NOMO-1 treated with dmso at 0.1 percent for 144 hours (cell line): Measurements from ENCODE around the gene TPSG1.
"Not testable (repeated sequence)": the region's sequence is repeated elsewhere in the genome, so short reads cannot be mapped to it uniquely, and the experiment has no call there.

ENCODE experiments used
- DNase-seq: peaks from one replicate; lab custom pipeline; 2025; ENCODE audit not compliant: unreplicated experiment; lab: John Stamatoyannopoulos, UW

TPSG1 gene

GRCh38 chr16:1198194-1198593 is 26.9 kb downstream of the TPSG1 start:
- DNase-seq, result no peak

- DNase-seq, result no peak
These were observed 27.7 kb downstream of the TPSG1 start for GRCh38 chr16:1197237-1197866.

DNA sequence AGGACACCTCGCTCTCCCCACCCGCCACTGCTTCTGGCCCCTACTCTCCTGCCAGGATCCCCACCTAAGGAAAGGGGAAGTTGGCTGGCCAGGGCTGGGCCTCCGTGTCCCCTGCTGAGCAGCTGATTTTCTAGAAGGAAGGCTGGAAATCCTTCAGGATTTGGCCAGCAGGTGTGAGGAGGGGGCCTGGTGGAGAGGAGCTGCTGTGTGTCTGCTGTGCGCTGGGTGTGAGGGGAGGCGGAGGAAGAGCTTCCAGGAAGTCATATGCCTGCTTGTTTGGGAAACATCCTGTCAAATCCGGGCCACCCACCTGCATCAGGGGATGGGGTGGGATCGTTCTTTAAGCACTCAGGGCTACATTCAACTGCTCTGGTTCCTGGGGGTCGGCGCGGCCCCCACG is 28.6 kb downstream of the TPSG1 start:
- no peak for DNase-seq

DNA sequence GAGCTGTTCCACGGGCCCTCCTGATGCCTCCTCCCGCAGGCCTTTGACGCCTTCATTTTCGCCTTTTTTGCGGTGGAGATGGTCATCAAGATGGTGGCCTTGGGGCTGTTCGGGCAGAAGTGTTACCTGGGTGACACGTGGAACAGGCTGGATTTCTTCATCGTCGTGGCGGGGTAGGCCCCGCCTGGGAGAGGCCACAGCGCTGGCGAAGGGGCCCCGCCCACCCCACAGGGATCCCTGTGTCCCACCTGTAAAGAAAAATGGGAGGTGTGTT is 29.7 kb downstream of the TPSG1 start:
- DNase-seq, result no peak

DNA sequence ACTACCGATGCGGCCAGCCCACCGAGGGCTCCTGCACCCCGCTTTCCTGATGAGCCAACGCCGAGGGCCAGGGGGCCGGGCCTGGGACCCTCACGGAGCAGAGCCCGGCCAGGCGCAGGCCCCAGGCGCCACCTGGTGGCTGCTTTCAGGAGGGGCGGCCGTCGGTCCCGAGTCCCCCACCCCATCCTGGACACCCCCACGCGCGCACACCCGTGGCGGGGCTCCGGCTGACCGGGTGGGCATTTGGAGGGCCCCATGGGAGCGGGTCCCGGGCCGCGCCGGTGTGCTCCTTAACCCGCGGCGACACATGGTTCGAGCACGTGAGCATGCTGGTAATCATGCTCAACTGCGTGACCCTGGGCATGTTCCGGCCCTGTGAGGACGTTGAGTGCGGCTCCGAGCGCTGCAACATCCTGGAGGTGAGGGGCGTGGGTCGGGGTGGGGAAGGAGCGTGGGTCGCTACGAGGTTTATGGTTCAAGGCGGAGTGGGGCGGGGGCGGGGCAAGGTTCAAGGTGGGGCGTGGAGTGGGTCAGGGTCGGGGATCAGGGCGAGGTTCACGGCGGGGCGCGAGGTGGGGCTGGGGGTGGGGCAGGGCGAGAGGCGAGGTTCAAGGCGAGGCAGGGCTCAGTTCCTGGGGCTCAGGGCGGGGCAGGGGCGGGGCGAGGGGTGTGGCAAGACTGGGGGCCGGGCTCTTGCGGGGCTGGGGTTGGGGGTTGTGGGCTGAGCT is 30.2 kb downstream of the TPSG1 start:
- no peak for DNase-seq

GRCh38 chr16:1193825-1194581 is 31.1 kb downstream of the TPSG1 start:
- no peak for DNase-seq

DNA sequence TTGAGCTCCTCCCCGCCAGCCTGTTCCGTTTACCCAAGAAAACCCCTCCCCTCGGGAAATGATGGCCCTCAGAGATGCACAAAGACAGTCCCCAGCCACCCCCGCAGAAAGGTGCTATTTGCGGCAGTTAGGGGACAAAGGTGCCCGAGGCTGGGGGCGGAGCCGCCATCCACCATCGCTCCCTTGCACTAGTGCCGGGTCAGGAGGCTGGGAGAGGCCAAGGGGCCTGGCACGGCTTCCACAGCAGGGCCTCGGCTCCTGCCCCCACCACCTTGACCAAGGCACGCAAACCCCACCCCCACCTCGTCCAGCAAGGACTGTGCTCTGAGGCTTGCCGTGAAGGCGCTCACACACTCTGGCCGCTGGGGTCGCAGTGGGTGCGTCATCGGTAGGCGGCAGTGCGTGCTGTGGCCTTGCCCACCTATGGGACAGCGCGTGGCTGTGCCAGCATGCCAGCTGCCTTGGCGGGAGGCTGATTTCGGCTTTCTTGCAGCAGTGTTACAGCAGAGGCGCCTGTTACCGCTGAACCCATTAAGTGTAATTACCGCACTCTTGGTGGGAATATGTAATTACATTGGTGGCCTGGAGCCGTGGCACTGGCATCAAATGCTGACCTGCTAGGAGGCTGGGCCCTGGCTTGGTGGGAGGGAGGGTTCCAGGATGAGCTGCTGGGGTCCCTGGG is 31.8 kb downstream of the TPSG1 start:
- DNase-seq, result no peak

GRCh38 chr16:1192384-1193073 is 32.5 kb downstream of the TPSG1 start:
- no peak for DNase-seq

GRCh38 chr16:1190789-1191188 is 34.3 kb downstream of the TPSG1 start:
- DNase-seq, result not testable (repeated sequence)

DNA sequence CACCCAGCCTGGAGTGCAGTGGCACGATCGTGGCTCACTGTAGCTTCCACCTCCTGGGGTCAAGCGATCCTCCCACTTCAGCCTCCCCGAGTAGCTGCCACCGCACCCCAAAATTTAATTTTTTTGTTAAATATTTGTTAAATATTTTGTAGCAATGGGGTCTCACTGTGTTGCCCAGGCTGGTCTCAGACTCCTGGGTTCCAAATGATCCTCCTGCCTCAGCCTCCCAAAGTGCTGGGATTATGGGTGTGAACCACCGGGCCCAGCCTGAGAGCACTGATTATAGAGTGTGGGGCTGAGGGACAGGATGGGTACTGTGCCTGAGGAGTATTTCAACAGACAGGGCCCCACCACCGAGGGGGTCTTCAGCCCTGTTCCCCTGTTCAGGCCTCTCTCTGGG is 35.6 kb downstream of the TPSG1 start:
- DNase-seq, result no peak

- DNase-seq, result no peak
These were observed 36.5 kb downstream of the TPSG1 start for GRCh38 chr16:1188432-1189189.

GRCh38 chr16:1185460-1186207 is 39.4 kb downstream of the TPSG1 start:
- DNase-seq, result not testable (repeated sequence)

DNA sequence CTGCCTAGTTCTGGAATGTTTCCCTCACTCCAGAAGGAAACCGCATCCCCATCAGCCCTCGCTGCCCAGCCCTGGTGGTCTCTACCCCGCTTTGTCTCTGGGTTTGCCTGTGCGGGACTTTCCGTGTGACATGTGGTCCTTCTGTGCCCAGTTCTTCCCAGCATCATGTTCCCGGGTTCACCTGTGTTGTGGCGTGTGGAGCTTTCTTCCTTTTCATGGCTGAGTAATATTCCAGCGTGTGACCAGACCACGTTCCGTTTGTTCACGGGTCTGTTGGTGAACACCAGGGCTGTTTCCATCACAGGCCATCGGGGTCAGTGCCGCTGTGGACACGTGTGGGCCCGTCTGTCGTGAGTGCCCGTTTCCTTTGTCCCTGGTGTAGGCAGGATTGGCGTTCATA is 40.1 kb downstream of the TPSG1 start:
- no peak for DNase-seq

GRCh38 chr16:1184156-1184868 is 40.8 kb downstream of the TPSG1 start:
- DNase-seq, result no peak

GRCh38 chr16:1182950-1183907 is 41.8 kb downstream of the TPSG1 start:
- no peak for DNase-seq

GRCh38 chr16:1182316-1182671 is 42.8 kb downstream of the TPSG1 start:
- no peak for DNase-seq

GRCh38 chr16:1181404-1182315 is 43.4 kb downstream of the TPSG1 start:
- no peak for DNase-seq
